Measurements from ENCODE around the gene CER1. TPM values are rescaled to one million over a fixed set of nuclear protein-coding genes. Genes with fewer than 3 reads are reported as not detected.

CER1 gene
- total and polyA plus RNA-seq, 9 of the 15 experiments (the other 6 are each of a cell fraction or from before 2014, with no cell fraction given) = not detected

DNA sequence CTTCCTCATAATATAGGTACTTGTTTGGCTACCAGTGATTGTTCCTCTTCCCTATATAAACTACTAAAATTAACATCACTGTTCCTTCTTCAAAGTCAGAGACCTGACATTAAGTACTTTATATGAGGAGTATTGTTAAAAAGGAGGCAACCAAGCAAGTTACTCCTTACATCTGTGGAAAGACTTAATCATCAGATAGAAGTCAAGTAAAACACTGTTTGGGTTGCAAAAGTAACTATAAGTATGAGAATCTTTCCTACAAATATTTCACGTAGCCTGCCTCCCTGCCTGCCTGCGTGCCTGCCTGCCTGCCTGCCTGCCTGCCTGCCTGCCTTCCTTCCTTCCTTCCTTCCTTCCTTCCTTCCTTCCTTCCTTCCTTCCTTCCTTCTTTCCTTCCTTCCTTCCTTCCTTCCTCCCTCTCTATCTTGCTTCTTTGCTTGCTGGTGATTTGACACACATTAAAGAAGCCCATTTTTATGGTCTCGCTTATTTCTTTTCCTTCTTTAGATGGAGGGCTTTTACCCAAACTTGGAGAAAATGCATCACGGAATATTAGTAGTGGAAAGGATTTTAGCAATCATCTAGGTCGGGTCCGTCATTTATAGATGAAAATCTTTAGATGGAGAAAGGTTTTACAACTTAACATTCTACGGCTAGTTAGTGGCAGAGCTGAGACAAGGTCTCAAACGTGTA, 3.2 kb downstream of the CER1 start (continued):
- TF ChIP-seq, protein P1, sequence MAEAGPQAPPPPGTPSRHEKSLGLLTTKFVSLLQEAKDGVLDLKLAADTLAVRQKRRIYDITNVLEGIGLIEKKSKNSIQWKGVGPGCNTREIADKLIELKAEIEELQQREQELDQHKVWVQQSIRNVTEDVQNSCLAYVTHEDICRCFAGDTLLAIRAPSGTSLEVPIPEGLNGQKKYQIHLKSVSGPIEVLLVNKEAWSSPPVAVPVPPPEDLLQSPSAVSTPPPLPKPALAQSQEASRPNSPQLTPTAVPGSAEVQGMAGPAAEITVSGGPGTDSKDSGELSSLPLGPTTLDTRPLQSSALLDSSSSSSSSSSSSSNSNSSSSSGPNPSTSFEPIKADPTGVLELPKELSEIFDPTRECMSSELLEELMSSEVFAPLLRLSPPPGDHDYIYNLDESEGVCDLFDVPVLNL (CRISPR knock-in tag; IDR thresholded peaks at IDR 0.05; ENCODE audit: low read depth) = no peak
- no peak for TF ChIP-seq BACH1 (tag; IDR thresholded peaks at IDR 0.05)

DNA sequence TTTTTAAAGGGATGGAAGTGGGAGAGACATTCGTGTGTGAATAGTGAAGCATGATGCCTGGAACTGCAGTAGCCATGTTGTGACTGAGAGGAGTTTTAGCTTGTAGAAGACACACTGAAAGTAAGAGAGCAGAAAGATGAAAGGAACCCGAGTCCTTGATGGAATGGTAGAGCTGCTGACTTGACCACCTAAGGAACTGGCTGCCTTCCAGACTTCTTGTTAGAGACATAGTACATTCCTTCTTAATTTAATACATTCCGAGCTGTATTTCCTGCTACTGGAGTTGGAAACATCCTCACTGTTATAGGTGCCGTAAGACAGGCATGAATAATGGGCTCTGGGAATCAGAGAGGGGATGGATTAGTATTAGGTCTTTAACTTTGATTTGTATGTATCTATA, 7.4 kb downstream of the CER1 start:
- no peaks in the 10 kb centered on the region for H3K9me3 ChIP-seq (replicated peaks; ENCODE audit: control insufficient read depth, insufficient read depth, low read depth, low read length)
- no peak overlapping the region for H3K27ac ChIP-seq (ENCODE audit: extremely low read depth, low read depth, low read length)
- ATAC-seq (no peak), FAIRE-seq (no peak), DNase-seq (ENCODE audit: extremely low read depth in 1 of 4, low spot score in 3 of 4) (no peak)
- no peaks in the 10 kb centered on the region for H3K4me1 ChIP-seq (replicated peaks in 1 of 2; ENCODE audit: control insufficient read depth in 2 of 2, insufficient read depth in 2 of 2, low read length in 2 of 2)
- H3K27me3 ChIP-seq (ENCODE audit: control insufficient read depth in 2 of 2, insufficient read depth in 2 of 2, low read length in 2 of 2) = no peaks in the 10 kb centered on the region; a peak in 1 of 5 replicates
- WGBS (ENCODE audit: insufficient coverage, low coverage, missing lambda C conversion rate) = 5% methylated on average over 4 of the region's 4 CpGs
- H4K20me1 ChIP-seq (replicated peaks; ENCODE audit: control insufficient read depth, insufficient read depth, low read length) = no peaks in the 10 kb centered on the region
- ChIA-PET POLR2A (no interaction called here), CTCF (ENCODE audit: low intra/inter-chr PET ratio) (no interaction called here)
- no peak overlapping the region for H3K9ac ChIP-seq (ENCODE audit: insufficient read depth in 1 of 2, low read depth in 2 of 2, low read length in 2 of 2)
- H3K36me3 ChIP-seq (ENCODE audit: control insufficient read depth, insufficient read depth, low read length) = no peaks in the 10 kb centered on the region
- no peaks in the 10 kb centered on the region for H3K9me1 ChIP-seq (ENCODE audit: control insufficient read depth, insufficient read depth, low read length)
- no TSS peak for BruUV-seq (replicated peaks)
- H2AFZ ChIP-seq (ENCODE audit: low read depth, low read length) = no peak overlapping the region
- H3K79me2 ChIP-seq (ENCODE audit: control insufficient read depth, insufficient read depth, low read length) = no peaks in the 10 kb centered on the region
- in situ Hi-C loops (cut with MboI) (no loop called here), intact Hi-C loops (cut with micrococcal nuclease) (no loop called here)
- no peak overlapping the region for H3K4me3 ChIP-seq
- H3K4me2 ChIP-seq (ENCODE audit: insufficient read depth, low read length) = no peak overlapping the region
- TF ChIP-seq, protein P2, sequence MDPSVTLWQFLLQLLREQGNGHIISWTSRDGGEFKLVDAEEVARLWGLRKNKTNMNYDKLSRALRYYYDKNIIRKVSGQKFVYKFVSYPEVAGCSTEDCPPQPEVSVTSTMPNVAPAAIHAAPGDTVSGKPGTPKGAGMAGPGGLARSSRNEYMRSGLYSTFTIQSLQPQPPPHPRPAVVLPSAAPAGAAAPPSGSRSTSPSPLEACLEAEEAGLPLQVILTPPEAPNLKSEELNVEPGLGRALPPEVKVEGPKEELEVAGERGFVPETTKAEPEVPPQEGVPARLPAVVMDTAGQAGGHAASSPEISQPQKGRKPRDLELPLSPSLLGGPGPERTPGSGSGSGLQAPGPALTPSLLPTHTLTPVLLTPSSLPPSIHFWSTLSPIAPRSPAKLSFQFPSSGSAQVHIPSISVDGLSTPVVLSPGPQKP (CRISPR knock-in tag; IDR thresholded peaks at IDR 0.05) = no peak
- TF ChIP-seq MAFF (IDR thresholded peaks at IDR 0.05; ENCODE audit: low read length) = no peak
- no peak for TF ChIP-seq ILF3 (IDR thresholded peaks at IDR 0.05; ENCODE audit: borderline replicate concordance)
- TF ChIP-seq ERF (CRISPR knock-in tag; IDR thresholded peaks at IDR 0.05) = no peak
- TF ChIP-seq CHD2 (IDR thresholded peaks at IDR 0.05; ENCODE audit: low read depth, low read length) = no peak
- TF ChIP-seq SIN3A (IDR thresholded peaks at IDR 0.05; ENCODE audit: borderline replicate concordance in 2 of 2, control insufficient read depth in 1 of 2, low read depth in 2 of 2, low read length in 2 of 2) = no peak
- no peak for TF ChIP-seq MTF1 (CRISPR knock-in tag; IDR thresholded peaks at IDR 0.05; ENCODE audit: borderline replicate concordance)
- TF ChIP-seq ZNF282 (CRISPR knock-in tag; IDR thresholded peaks at IDR 0.05) = no peak
- no peak for TF ChIP-seq ETS2 (tag; IDR thresholded peaks at IDR 0.05; ENCODE audit: borderline replicate concordance, poor library complexity, severe bottlenecking)
- TF ChIP-seq HDAC3 (IDR thresholded peaks at IDR 0.05; ENCODE audit: borderline replicate concordance, partially characterized antibody) = no peak
- TF ChIP-seq DPF2 (IDR thresholded peaks at IDR 0.05) = no peak
- no peak for TF ChIP-seq FOXA3 (CRISPR knock-in tag; conservative IDR thresholded peaks at IDR 0.05 in 1 of 2, IDR thresholded peaks at IDR 0.05 in 1 of 2)
- TF ChIP-seq, protein P3, sequence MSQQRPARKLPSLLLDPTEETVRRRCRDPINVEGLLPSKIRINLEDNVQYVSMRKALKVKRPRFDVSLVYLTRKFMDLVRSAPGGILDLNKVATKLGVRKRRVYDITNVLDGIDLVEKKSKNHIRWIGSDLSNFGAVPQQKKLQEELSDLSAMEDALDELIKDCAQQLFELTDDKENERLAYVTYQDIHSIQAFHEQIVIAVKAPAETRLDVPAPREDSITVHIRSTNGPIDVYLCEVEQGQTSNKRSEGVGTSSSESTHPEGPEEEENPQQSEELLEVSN (IDR thresholded peaks at IDR 0.05; ENCODE audit: borderline replicate concordance in 1 of 2, extremely low read depth in 1 of 2, insufficient read depth in 1 of 2, insufficient read length in 1 of 2, low read depth in 1 of 2, low read length in 1 of 2, poor library complexity in 1 of 2, severe bottlenecking in 1 of 2) = no peak
- TF ChIP-seq TRIM28 (IDR thresholded peaks at IDR 0.05) = no peak
- TF ChIP-seq HLTF (IDR thresholded peaks at IDR 0.05) = no peak
- TF ChIP-seq FOXJ3 (CRISPR knock-in tag; IDR thresholded peaks at IDR 0.05) = no peak
- no peak for TF ChIP-seq RHOXF2B (CRISPR knock-in tag; conservative IDR thresholded peaks at IDR 0.05)

Data from K562 (cell line).